MM.1S (cell line): ENCODE results near the gene ANO2.

Experiments used
- DNase-seq: peaks from one replicate; pipeline ENCODE4 v3.0.0-alpha.2; 2015
- H2AFZ ChIP-seq: fragments of 300-600 bp; sonication (generic); 2 replicates; pipeline ENCODE4 v1.6.0; 2016; ENCODE audit warnings: antibody characterized with exemption, low read length
- H3F3A ChIP-seq: fragments of 300-600 bp; sonication (generic); 2 replicates; pipeline ENCODE4 v1.6.1; 2016; ENCODE audit warnings: mild to moderate bottlenecking, antibody characterized with exemption, low read length, moderate library complexity, mixed read lengths; ENCODE audit not compliant: insufficient read depth
- H3K27ac ChIP-seq: fragments of 300-600 bp; sonication (generic); 2 replicates; pipeline ENCODE4 v1.5.1; 2016; ENCODE audit warnings: mild to moderate bottlenecking, low read length
- H3K27me3 ChIP-seq: fragments of 300-600 bp; sonication (generic); replicated peaks from 2 replicates; pipeline ENCODE4 v1.6.0; 2016; ENCODE audit warnings: low read length; ENCODE audit not compliant: insufficient read depth
- H3K36me3 ChIP-seq: fragments of 300-600 bp; sonication (generic); replicated peaks from 2 replicates; pipeline ENCODE4 v1.6.1; 2016; ENCODE audit warnings: mild to moderate bottlenecking, low read length, mixed read lengths; ENCODE audit not compliant: insufficient read depth
- H3K4me1 ChIP-seq: fragments of 300-600 bp; sonication (generic); 2 replicates; pipeline ENCODE4 v1.6.1; 2016; ENCODE audit warnings: low read length, mixed read lengths
- H3K4me2 ChIP-seq: fragments of 300-600 bp; sonication (generic); 2 replicates; pipeline ENCODE4 v1.6.0; 2016; ENCODE audit warnings: low read depth, low read length
- H3K4me3 ChIP-seq: fragments of 300-600 bp; sonication (generic); 2 replicates; pipeline ENCODE4 v1.5.1; 2016; ENCODE audit warnings: low read length, mixed read lengths
- H3K79me2 ChIP-seq: fragments of 300-600 bp; sonication (generic); 2 replicates; pipeline ENCODE4 v1.6.1; 2016; ENCODE audit warnings: mixed run types, low read length, mixed read lengths
- H3K9ac ChIP-seq: fragments of 300-600 bp; sonication (generic); 2 replicates; pipeline ENCODE4 v1.6.1; 2016; ENCODE audit warnings: low read length, mixed read lengths
- H3K9me2 ChIP-seq: fragments of 300-600 bp; sonication (generic); replicated peaks from 2 replicates; pipeline ENCODE4 v1.6.1; 2016; ENCODE audit warnings: mild to moderate bottlenecking, low read length, mixed read lengths; ENCODE audit not compliant: insufficient read depth
- H3K9me3 ChIP-seq: fragments of 300-600 bp; sonication (generic); replicated peaks from 2 replicates; pipeline ENCODE4 v1.6.1; 2016; ENCODE audit warnings: mild to moderate bottlenecking, low read length, mixed read lengths; ENCODE audit not compliant: insufficient read depth
- H4K20me1 ChIP-seq: fragments of 300-600 bp; sonication (generic); 2 replicates; pipeline ENCODE4 v1.6.1; 2016; ENCODE audit warnings: mild to moderate bottlenecking, low read length, moderate library complexity, mixed read lengths; ENCODE audit not compliant: insufficient read depth
- CTCF ChIP-seq: fragments of 300-600 bp; sonication (generic); IDR thresholded peaks from 2 replicates; pipeline ENCODE4 v1.5.1; 2016; ENCODE audit warnings: antibody characterized with exemption, low read length, mixed read lengths
- EZH2 ChIP-seq: fragments of 300-600 bp; sonication (generic); optimal IDR thresholded peaks from 2 replicates; pipeline ENCODE3; 2017; ENCODE audit warnings: low read depth, mild to moderate bottlenecking, antibody characterized with exemption, low read length, mixed read lengths
- EZH2phosphoT487 ChIP-seq: fragments of 300-600 bp; sonication (generic); IDR thresholded peaks from 2 replicates; pipeline ENCODE4 v1.6.1; 2018; ENCODE audit warnings: antibody characterized with exemption, low read length

The ANO2 gene

DNA sequence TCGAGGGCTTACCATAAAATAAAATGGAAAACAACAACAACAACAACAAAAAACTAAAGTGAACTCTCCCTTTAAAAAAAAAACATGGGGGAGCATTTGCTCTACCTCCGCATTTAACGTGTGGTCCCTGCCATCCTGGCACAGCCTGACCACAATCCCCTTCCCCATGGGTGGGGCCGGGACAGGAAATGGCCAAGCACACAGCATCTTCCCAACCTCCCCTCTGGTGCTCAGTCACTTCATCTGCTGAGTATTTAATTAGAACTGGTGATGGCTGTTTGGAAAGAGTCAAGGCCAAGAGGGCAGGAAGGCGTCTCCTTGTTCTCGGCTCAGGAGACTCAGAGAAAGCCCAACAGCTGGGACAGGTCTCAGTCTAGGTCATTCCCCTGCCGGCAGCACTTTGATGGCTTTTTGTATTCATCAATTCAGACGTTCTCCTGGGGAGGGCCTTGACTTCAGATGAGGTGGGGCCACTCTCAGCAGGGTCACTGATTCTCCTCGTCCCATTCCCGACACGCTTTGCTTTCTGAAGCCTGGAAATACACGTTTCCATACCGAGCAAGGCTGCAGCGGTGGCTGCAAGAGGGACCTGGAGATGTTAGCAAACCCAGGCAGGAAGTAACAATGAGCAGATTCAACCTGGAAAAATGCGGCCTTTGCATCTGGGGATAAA lies 44.4 kb downstream of the ANO2 start:
- H3K4me2 ChIP-seq, result no peak overlapping the region
- H3K4me3 ChIP-seq, result no peak overlapping the region
- no peaks in the 10 kb centered on the region for H3K27me3 ChIP-seq
- H3K4me1 ChIP-seq, result no peaks in the 10 kb centered on the region
- no peaks in the 10 kb centered on the region for H4K20me1 ChIP-seq
- no peak overlapping the region for H3K9ac ChIP-seq
- TF ChIP-seq CTCF, result no peak
- no peak for TF ChIP-seq EZH2
- no peak for TF ChIP-seq EZH2phosphoT487
- no peak for DNase-seq
- H3K36me3 ChIP-seq, result no peaks in the 10 kb centered on the region
- no peak overlapping the region for H3K27ac ChIP-seq
- H3F3A ChIP-seq, result no peaks in the 10 kb centered on the region
- no peaks in the 10 kb centered on the region for H3K9me2 ChIP-seq
- no peaks in the 10 kb centered on the region for H3K9me3 ChIP-seq
- H2AFZ ChIP-seq, result no peak overlapping the region
- H3K79me2 ChIP-seq, result no peaks in the 10 kb centered on the region

- no peak for DNase-seq
Measured at GRCh38 chr12:5900076-5900475, 45.0 kb downstream of the ANO2 start.

GRCh38 chr12:5899675-5900074 lies 45.4 kb downstream of the ANO2 start:
- Histone ChIP-seq H3K27ac (no peak overlapping the region), H3K27me3 (no peaks in the 10 kb centered on the region), H3K9ac (no peak overlapping the region), H3K4me1 (no peaks in the 10 kb centered on the region), H3K36me3 (no peaks in the 10 kb centered on the region), H3K9me3 (no peaks in the 10 kb centered on the region), H3F3A (no peaks in the 10 kb centered on the region), H3K4me2 (no peak overlapping the region), H3K9me2 (no peaks in the 10 kb centered on the region), H2AFZ (no peak overlapping the region), H3K4me3 (no peak overlapping the region), H3K79me2 (no peaks in the 10 kb centered on the region), H4K20me1 (no peaks in the 10 kb centered on the region)
- TF ChIP-seq EZH2 (no peak), EZH2phosphoT487 (no peak), CTCF (no peak)
- no peak for DNase-seq

More at GRCh38 chr12:5900076-5900475, 45.0 kb downstream of the ANO2 start:
- no peak overlapping the region for H2AFZ ChIP-seq
- no peak overlapping the region for H3K4me3 ChIP-seq
- H3K36me3 ChIP-seq, result no peaks in the 10 kb centered on the region
- no peak overlapping the region for H3K27ac ChIP-seq
- H3K9me2 ChIP-seq, result no peaks in the 10 kb centered on the region
- no peak overlapping the region for H3K9ac ChIP-seq
- H3F3A ChIP-seq, result no peaks in the 10 kb centered on the region
- H3K79me2 ChIP-seq, result no peaks in the 10 kb centered on the region
- H3K4me2 ChIP-seq, result no peak overlapping the region
- H3K27me3 ChIP-seq, result no peaks in the 10 kb centered on the region
- no peaks in the 10 kb centered on the region for H3K4me1 ChIP-seq
- H3K9me3 ChIP-seq, result no peaks in the 10 kb centered on the region
- H4K20me1 ChIP-seq, result no peaks in the 10 kb centered on the region
- TF ChIP-seq EZH2, result no peak

GRCh38 chr12:5898874-5899273 lies 46.2 kb downstream of the ANO2 start:
- Histone ChIP-seq H4K20me1 (no peaks in the 10 kb centered on the region), H3K36me3 (no peaks in the 10 kb centered on the region), H3K4me3 (no peak overlapping the region), H3K4me1 (no peaks in the 10 kb centered on the region), H2AFZ (no peak overlapping the region), H3K27me3 (no peaks in the 10 kb centered on the region), H3K9me2 (no peaks in the 10 kb centered on the region), H3K9ac (no peak overlapping the region), H3F3A (no peaks in the 10 kb centered on the region), H3K9me3 (no peaks in the 10 kb centered on the region), H3K79me2 (no peaks in the 10 kb centered on the region), H3K4me2 (no peak overlapping the region), H3K27ac (no peak overlapping the region)
- DNase-seq, result no peak
- TF ChIP-seq EZH2 (no peak), EZH2phosphoT487 (no peak), CTCF (no peak)
